MV-4-11 (cell line): ENCODE data around the gene LARGE1.
"Not testable (repeated sequence)": the region's sequence is repeated elsewhere in the genome, so short reads cannot be mapped to it uniquely, and the experiment has no call there.

ENCODE experiments used
- DNase-seq: peaks from one replicate; lab custom pipeline; 2025; lab: John Stamatoyannopoulos, UW

Gene LARGE1

DNA sequence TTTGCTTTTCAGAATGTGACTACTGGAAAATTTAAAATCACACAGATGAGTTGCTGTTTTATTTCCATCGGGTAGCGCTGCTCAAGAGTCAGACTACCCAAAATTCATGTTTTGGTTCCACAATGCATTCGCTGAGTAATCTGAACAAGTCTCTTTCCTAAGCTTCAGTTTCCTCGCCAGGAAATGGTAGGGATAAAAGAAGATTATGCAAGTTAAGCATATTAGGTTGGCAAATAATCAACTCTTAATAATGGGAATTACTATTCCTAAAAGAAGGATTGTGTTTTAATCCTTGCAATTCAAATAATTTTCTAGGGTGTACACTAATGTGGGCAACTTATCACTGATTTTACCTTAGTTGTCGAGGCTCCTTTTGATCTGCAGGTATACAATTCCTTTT, 326.5 kb downstream of the LARGE1 start:
- no peak for DNase-seq

GRCh38 chr22:33591946-33592345, 328.3 kb downstream of the LARGE1 start:
- no peak for DNase-seq

GRCh38 chr22:33589297-33589696, 331.0 kb downstream of the LARGE1 start:
- no peak for DNase-seq

DNA sequence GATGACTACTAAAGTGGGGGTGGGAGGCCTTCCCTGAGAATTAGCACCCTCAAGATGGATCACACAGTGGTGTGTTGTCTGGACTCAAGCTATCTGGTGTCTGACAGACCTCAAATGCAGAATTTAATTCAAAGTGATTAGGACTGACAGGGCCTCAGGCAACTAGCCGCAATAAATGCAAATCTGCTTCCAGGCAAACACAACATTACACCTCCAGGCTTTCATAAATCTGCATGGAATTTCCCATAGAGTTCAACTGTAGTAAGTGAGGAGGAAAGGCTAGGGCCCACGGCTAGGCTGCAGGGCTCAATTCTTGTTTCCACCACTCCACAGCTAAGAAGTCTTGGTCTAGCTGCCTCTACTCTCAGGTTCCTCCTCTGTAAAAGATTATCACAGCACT, 331.4 kb downstream of the LARGE1 start:
- DNase-seq: no peak

DNA sequence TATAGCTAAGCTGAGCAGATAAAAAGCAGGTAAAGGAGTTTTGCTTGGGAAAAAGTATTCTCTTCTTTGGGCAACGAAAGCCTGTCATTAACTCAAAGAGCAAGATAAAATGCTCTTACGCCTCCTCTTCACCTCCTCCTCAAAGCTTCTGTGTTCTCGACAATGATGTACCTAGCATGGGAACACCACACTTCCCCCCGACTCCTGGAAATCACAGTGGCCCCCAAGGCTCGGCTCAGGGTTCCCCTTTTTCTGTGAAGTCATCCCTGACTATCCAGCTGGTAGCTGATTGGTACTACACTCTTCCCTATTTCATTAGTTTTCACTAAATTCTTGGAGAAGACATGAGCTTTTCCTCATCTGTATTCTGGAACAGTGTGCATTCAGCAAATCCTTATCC, 336.1 kb downstream of the LARGE1 start:
- DNase-seq: no peak

- DNase-seq: no peak
Measured at GRCh38 chr22:33582822-33583400, 337.4 kb downstream of the LARGE1 start.

- no peak for DNase-seq
Measured at GRCh38 chr22:33580310-33580709, 340.0 kb downstream of the LARGE1 start.

DNA sequence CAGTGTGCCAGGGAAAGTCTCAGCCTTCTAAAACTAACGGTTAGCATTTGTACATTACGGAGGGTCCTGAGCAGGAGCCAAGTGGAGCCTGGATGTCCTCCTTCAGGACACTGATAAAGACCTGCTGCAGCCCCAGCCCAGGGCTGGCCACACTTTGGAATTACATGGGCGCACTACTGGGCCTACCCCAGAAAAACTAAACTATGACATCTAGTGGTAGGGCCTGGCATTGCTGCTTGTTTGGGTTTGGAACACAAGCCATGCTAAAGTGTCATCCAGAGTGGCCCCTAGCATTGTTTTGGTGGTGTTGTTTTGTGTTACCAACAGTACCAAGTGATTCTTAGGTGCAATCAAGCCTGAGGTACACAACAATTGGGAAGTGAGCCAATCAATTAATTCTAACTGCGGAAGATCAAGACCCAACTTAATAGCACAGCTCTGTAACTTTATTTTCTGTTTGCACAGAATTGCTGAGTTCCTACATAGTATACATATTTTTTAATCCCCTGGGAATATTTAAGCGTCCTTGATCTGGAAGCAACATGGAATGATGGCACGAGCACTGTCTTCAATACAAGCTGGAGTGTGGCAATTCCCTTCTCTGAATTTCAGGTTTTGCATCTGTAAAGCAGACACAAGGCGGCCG, 340.7 kb downstream of the LARGE1 start:
- no peak for DNase-seq

DNA sequence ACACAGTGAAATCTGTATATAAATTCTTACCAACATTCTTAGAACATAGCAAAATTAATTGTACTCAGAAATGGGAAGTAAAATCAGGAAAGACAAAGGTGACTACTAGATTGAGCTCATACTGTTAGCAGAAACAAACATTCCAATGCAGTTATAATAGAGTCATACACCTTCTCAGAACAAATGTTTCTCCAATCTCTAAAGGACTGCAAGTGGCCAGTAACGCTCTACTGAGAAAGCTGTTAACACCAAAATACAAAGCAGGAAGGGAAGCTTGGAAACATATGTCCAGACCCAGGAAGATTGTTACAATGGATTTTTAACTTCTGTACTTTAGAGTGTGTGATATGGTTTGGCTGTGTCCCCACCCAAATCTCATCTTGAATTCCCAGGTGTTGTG, 341.5 kb downstream of the LARGE1 start:
- no peak for DNase-seq

GRCh38 chr22:33577862-33578411, 342.3 kb downstream of the LARGE1 start:
- no peak for DNase-seq

- DNase-seq: no peak
Measured at GRCh38 chr22:33576205-33576604, 344.1 kb downstream of the LARGE1 start.

GRCh38 chr22:33575771-33576170, 344.5 kb downstream of the LARGE1 start:
- no peak for DNase-seq

- no peak for DNase-seq
Measured at GRCh38 chr22:33575041-33575440, 345.2 kb downstream of the LARGE1 start.

DNA sequence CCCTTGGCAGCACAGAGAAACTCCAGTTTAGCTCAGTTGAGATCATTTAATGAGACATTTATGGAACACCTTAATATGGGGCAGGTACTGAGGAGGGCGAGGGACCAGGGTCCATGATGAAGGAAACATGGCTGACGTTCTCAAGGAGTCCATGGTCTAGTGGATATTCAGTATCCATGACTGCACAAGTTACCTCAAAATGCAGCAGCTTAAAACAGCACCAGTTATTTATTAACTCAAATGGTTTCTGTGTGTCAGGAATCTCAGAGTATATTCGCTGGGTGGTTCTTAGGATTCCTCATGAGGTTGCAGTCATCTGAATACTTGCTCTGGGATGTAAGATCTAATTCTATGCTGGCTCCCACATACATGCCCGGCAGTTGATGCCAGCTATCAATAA, 346.8 kb downstream of the LARGE1 start:
- DNase-seq: no peak

- no peak for DNase-seq
Measured at GRCh38 chr22:33572086-33572485, 348.2 kb downstream of the LARGE1 start.

- no peak for DNase-seq
Measured at GRCh38 chr22:33570110-33570509, 350.2 kb downstream of the LARGE1 start.

GRCh38 chr22:33569559-33569958, 350.7 kb downstream of the LARGE1 start:
- no peak for DNase-seq

- no peak for DNase-seq
Measured at GRCh38 chr22:33569018-33569417, 351.3 kb downstream of the LARGE1 start.

DNA sequence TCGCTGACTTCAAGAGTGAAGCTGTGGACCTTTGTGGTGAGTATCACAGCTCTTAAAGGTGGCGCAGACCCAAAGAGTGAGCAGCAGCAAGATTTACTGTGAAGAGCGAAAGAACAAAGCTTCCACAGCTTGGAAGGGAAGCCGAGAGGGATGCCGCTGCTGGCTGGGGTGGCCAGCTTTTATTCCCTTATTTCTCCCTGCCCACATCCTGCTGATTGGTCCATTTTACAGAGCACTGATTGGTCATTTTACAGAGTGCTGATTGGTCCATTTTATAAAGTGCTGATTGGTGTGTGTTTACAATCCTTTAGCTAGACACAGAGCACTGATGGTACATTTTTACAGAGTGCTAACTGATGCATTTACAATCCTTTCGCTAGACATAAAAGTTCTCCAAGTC, 353.8 kb downstream of the LARGE1 start:
- DNase-seq: not testable (repeated sequence)

GRCh38 chr22:33565580-33565995, 354.7 kb downstream of the LARGE1 start:
- no peak for DNase-seq

DNA sequence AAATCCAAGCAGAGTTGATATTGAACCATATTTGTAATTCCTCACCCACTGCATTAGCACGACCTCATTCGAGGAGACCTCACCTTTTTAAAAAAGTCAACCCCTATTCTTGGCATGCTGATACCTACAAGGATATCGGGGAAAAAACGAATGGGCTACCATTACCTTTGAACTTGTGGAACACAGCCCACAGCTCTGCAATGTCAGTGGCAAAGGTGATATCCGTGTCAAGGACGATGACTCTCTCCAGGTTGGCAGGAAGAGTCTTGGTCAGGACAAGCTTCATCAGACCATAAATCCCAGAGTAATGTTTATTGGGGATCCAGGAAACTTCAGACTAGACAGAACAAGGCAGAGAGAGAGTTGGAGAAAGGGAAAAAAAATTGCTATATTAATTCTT, 355.6 kb downstream of the LARGE1 start:
- no peak for DNase-seq

- no peak for DNase-seq
Measured at GRCh38 chr22:33563220-33563964, 356.9 kb downstream of the LARGE1 start.

DNA sequence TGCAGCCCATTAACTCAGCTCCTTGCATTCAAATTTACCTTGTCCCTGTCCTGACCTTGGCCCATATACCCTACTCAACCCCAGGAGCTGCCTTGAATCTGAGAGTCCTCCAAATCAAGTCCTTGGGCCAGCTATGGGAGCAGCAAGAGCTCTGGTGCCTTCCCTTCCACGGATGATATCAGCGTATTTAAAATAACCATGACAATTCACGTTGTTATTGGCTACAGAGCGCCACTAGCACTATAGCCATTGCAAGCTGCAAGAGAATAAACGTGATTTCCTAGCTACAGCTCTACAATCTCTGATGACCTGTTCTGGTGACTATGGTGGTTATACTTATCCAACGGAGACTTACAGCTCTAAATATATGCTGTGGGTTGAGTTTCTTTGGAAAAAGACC, 357.8 kb downstream of the LARGE1 start:
- no peak for DNase-seq
